Measurements from ENCODE around the gene JMJD1C.
"Not testable (repeated sequence)": the region's sequence is repeated elsewhere in the genome, so short reads cannot be mapped to it uniquely, and the experiment has no call there.

DNA sequence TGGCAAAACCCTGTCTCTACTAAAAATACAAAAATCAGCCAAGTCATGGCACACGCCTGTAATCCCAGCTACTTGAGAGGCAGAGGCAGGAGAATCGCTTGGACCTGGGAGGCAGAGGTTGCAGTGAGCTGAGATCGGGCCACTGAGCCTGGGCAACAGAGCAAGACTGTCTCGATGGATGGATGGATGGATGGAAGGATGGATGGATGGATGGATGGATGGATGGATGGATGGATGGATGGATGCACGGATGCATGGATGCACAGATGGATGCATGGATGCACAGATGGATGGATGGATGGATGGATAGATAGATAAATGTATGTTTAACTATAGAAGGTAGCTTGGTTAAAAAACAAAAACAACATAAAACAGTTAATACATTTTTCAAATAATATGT lies 34.8 kb upstream of the JMJD1C start:
- TF ChIP-seq POLR2A (IDR thresholded peaks at IDR 0.05); CTCF (IDR thresholded peaks at IDR 0.05); POLR2AphosphoS5 (IDR thresholded peaks at IDR 0.05; ENCODE audit: insufficient read depth in 1 of 2, low read depth in 1 of 2): not testable (repeated sequence)
